Stomach (tissue), 4 donors: ENCODE measurements around the gene CLEC11A.
"Not testable (repeated sequence)": the region's sequence is repeated elsewhere in the genome, so short reads cannot be mapped to it uniquely, and the experiment has no call there.

Experiments
- CTCF ChIP-seq, 7 experiments: fragments of 450-650 bp in 4 of 7; fragments of 200-600 bp in 3 of 7; sonication (generic) in 3 of 7; IDR thresholded peaks; one replicate each; pipeline ENCODE4 v1.5.1; 2016 to 2019; ENCODE audit warnings: antibody characterized with exemption in 7 of 7, control low read depth in 2 of 7, mild to moderate bottlenecking in 1 of 7
- EP300 ChIP-seq: sonication (generic); formaldehyde crosslinking; IDR thresholded peaks from one replicate; pipeline ENCODE4 v1.6.1; 2017; ENCODE audit warnings: antibody characterized with exemption
- POLR2A ChIP-seq, 4 donors: fragments of 450-650 bp; IDR thresholded peaks; one replicate each; pipeline ENCODE4 v1.6.1; 2016; ENCODE audit warnings: antibody characterized with exemption in 4 of 4, control low read depth in 2 of 4, mild to moderate bottlenecking in 1 of 4, moderate library complexity in 1 of 4
- POLR2AphosphoS5 ChIP-seq, 3 donors: sonication (generic); formaldehyde crosslinking; IDR thresholded peaks; one replicate each; pipeline ENCODE4 v1.6.1; 2016; ENCODE audit warnings: antibody characterized with exemption in 3 of 3

DNA sequence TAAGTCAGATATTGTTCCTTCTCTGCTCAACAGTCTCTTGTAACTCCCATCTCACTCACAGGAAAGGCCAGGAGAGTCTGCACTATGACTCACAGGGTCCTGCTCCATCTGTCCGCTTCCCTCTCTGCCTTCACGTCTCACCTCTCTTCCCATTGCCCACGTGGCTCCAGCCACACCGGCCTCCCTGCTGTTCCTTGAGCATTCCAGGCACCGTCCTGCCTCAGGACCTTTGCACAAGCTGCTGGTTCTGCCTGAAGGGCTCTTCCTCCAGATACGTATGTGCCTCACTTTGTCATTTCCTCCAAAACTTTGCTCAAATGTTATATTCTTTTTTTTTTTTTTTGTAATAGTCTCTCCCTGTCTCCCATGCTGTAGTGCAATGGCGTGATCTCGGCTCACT is 33.1 kb downstream of the CLEC11A start:
- TF ChIP-seq POLR2A (IDR thresholded peaks at IDR 0.05); CTCF (IDR thresholded peaks at IDR 0.05); POLR2AphosphoS5 (IDR thresholded peaks at IDR 0.05); EP300: not testable (repeated sequence)
